ENCODE data around the gene NMBR.

GRCh38 chr6:142112451-142113061, 34.4 kb downstream of the NMBR start:
- TF ChIP-seq CTCF (tag by site-specific recombination; IDR thresholded peaks at IDR 0.05) (no peak), REST (tag by site-specific recombination; IDR thresholded peaks at IDR 0.05) (no peak), ZNF621 (tag by site-specific recombination; IDR thresholded peaks at IDR 0.05) (no peak), ZNF148 (tag by site-specific recombination; IDR thresholded peaks at IDR 0.05; ENCODE audit: borderline replicate concordance) (no peak), KLF1 (tag by site-specific recombination; IDR thresholded peaks at IDR 0.05) (no peak), ZNF138 (tag by site-specific recombination; IDR thresholded peaks at IDR 0.05; ENCODE audit: borderline replicate concordance) (no peak)
